Loucy (cell line): ENCODE data around the gene SRRM5.

ENCODE experiments used
- H2AFZ ChIP-seq: fragments of 200-600 bp; sonication (generic); 2 replicates; pipeline ENCODE4 v1.6.0; 2016; ENCODE audit warnings: antibody characterized with exemption, mild to moderate bottlenecking, low read length, moderate library complexity
- H3F3A ChIP-seq: fragments of 200-600 bp; 2 replicates; pipeline ENCODE4 v1.6.0; 2016; ENCODE audit warnings: antibody characterized with exemption, low read depth, mild to moderate bottlenecking
- H3K27me3 ChIP-seq: fragments of 200-600 bp; sonication (generic); 2 replicates; pipeline ENCODE4 v1.6.1; 2014; ENCODE audit warnings: low read length, mild to moderate bottlenecking; ENCODE audit not compliant: insufficient read depth, poor library complexity, severe bottlenecking
- H3K36me3 ChIP-seq: fragments of 200-600 bp; sonication (generic); 2 replicates; pipeline ENCODE4 v1.6.1; 2016; ENCODE audit warnings: low read length; ENCODE audit not compliant: insufficient read depth
- H3K4me1 ChIP-seq: fragments of 200-600 bp; sonication (generic); 2 replicates; pipeline ENCODE4 v1.5.1; 2014; ENCODE audit warnings: low read length, mild to moderate bottlenecking; ENCODE audit not compliant: insufficient read depth, poor library complexity, severe bottlenecking
- H3K4me2 ChIP-seq: fragments of 200-600 bp; sonication (generic); 2 replicates; pipeline ENCODE4 v1.6.0; 2014; ENCODE audit warnings: antibody characterized with exemption, low read length, low read depth, mild to moderate bottlenecking; ENCODE audit not compliant: poor library complexity, severe bottlenecking
- H3K4me3 ChIP-seq: fragments of 200-600 bp; sonication (generic); 2 replicates; pipeline ENCODE4 v1.5.1; 2014; ENCODE audit warnings: low read length, mild to moderate bottlenecking, mixed read lengths; ENCODE audit not compliant: poor library complexity, severe bottlenecking
- H3K79me2 ChIP-seq: fragments of 200-600 bp; sonication (generic); 2 replicates; pipeline ENCODE4 v1.6.1; 2014; ENCODE audit warnings: low read length; ENCODE audit not compliant: insufficient read depth
- H3K9ac ChIP-seq: fragments of 200-600 bp; sonication (generic); 2 replicates; pipeline ENCODE4 v1.6.0; 2014; ENCODE audit warnings: mild to moderate bottlenecking, low read depth, low read length, moderate library complexity; ENCODE audit not compliant: poor library complexity, severe bottlenecking
- H3K9me2 ChIP-seq: fragments of 200-600 bp; sonication (generic); replicated peaks from 2 replicates; pipeline ENCODE4 v1.6.1; 2016; ENCODE audit warnings: low read depth, low read length, mixed read lengths
- H3K9me3 ChIP-seq: fragments of 200-600 bp; sonication (generic); 2 replicates; pipeline ENCODE4 v1.6.1; 2014; ENCODE audit warnings: mild to moderate bottlenecking, antibody characterized with exemption, low read length, low read depth; ENCODE audit not compliant: insufficient read depth
- H4K20me1 ChIP-seq: fragments of 200-600 bp; sonication (generic); 2 replicates; pipeline ENCODE4 v1.6.0; 2014; ENCODE audit warnings: antibody characterized with exemption, low read length, mild to moderate bottlenecking; ENCODE audit not compliant: insufficient read depth, poor library complexity, severe bottlenecking
- CTCF ChIP-seq: fragments of 200-600 bp; sonication (generic); conservative IDR thresholded peaks from 2 replicates; pipeline ENCODE4 v1.5.1; 2014; ENCODE audit warnings: mild to moderate bottlenecking, antibody characterized with exemption, low read length
- EZH2phosphoT487 ChIP-seq: fragments of 200-600 bp; IDR thresholded peaks from 2 replicates; pipeline ENCODE4 v1.6.1; 2018; ENCODE audit warnings: antibody characterized with exemption, mild to moderate bottlenecking, moderate library complexity, borderline replicate concordance

SRRM5 gene

GRCh38 chr19:43581467-43581866, 30.4 kb upstream of the SRRM5 start:
- peak overlapping the region; percentile 94 for H3K4me2 ChIP-seq
- peaks cover 50% of the 10 kb centered on the region for H3K4me1 ChIP-seq
- H3K9me3 ChIP-seq, result no peaks in the 10 kb centered on the region
- H2AFZ ChIP-seq, result no peak overlapping the region
- no peaks in the 10 kb centered on the region for H4K20me1 ChIP-seq
- no peaks in the 10 kb centered on the region for H3K27me3 ChIP-seq
- no peaks in the 10 kb centered on the region for H3K9me2 ChIP-seq
- H3K79me2 ChIP-seq, result peaks cover 77% of the 10 kb centered on the region
- no peaks in the 10 kb centered on the region for H3F3A ChIP-seq
- TF ChIP-seq CTCF (no peak), EZH2phosphoT487 (no peak)
- peak overlapping the region; percentile 99 for H3K9ac ChIP-seq
- H3K36me3 ChIP-seq, result no peaks in the 10 kb centered on the region; the same call in 1 of the 2 replicates
- H3K4me3 ChIP-seq, result peak overlapping the region; percentile 100

- TF ChIP-seq EZH2phosphoT487 (no peak), CTCF (no peak)
- Histone ChIP-seq H3K79me2 (peaks cover 81% of the 10 kb centered on the region), H3F3A (no peaks in the 10 kb centered on the region), H3K9me2 (no peaks in the 10 kb centered on the region), H3K36me3 (no peaks in the 10 kb centered on the region; the same call in 1 of the 2 replicates), H3K4me3 (peak overlapping the region; percentile 100), H4K20me1 (no peaks in the 10 kb centered on the region), H3K4me2 (peak overlapping the region; percentile 94), H3K27me3 (no peaks in the 10 kb centered on the region), H3K9ac (peak overlapping the region; percentile 99), H3K4me1 (peaks cover 50% of the 10 kb centered on the region), H2AFZ (no peak overlapping the region), H3K9me3 (no peaks in the 10 kb centered on the region)
These were observed 29.4 kb upstream of the SRRM5 start for GRCh38 chr19:43582495-43582894.

GRCh38 chr19:43584484-43584883, 27.4 kb upstream of the SRRM5 start:
- no peaks in the 10 kb centered on the region for H4K20me1 ChIP-seq
- peak overlapping the region; percentile 94 for H3K4me2 ChIP-seq
- H3K36me3 ChIP-seq, result no peaks in the 10 kb centered on the region; the same call in 1 of the 2 replicates
- TF ChIP-seq CTCF (no peak), EZH2phosphoT487 (no peak)
- H3K27me3 ChIP-seq, result no peaks in the 10 kb centered on the region
- H3K9ac ChIP-seq, result peak overlapping the region; percentile 67
- peak overlapping the region; percentile 63 for H3K4me3 ChIP-seq
- peaks cover 45% of the 10 kb centered on the region for H3K4me1 ChIP-seq
- H3F3A ChIP-seq, result 0 out of 2 replicates have a peak, but pooled peaks cover 4% of the 10 kb centered on the region
- H2AFZ ChIP-seq, result no peak overlapping the region
- no peaks in the 10 kb centered on the region for H3K9me2 ChIP-seq
- no peaks in the 10 kb centered on the region for H3K9me3 ChIP-seq
- H3K79me2 ChIP-seq, result peaks cover 74% of the 10 kb centered on the region
